GM12878 (cell line): ENCODE data around the gene SKIC8. TPM values are rescaled to one million over a fixed set of nuclear protein-coding genes. Genes with fewer than 3 reads are reported as not detected.
A peak's percentile ranks its signal among the peaks of the same experiment; 100 is the strongest.

Experiments
- ATAC-seq: fragments of 200-7000 bp; cut with Tn5 transposase; 3 replicates; pipeline ENCODE4 v1.9.1; 2020; ENCODE audit warnings: mild to moderate bottlenecking, moderate library complexity
- BruUV-seq: library from RNA; stranded (reverse); fragments of 400-500 nt; replicated peaks from 2 replicates; lab custom pipeline; 2021; lab: Mats Ljungman, UMichigan
- CTCF ChIA-PET: fragments of 300-600 bp; sonication (Branson Sonifier 250); formaldehyde crosslinking; extraction: SDS; loops from one replicate; lab custom pipeline; 2021; ENCODE audit warnings: inconsistent platforms; lab: Yijun Ruan, JAX
- POLR2A ChIA-PET: fragments of 350-600 bp; formaldehyde crosslinking; extraction: SDS; loops from one replicate; lab custom pipeline; 2021; ENCODE audit warnings: inconsistent platforms; lab: Charles Lee
- RAD21 ChIA-PET: fragments of 300-600 bp; sonication (Branson Sonifier 250); formaldehyde crosslinking; loops from one replicate; lab custom pipeline; 2023; ENCODE audit warnings: antibody characterized with exemption; ENCODE audit not compliant: unreplicated experiment; lab: Charles Lee
- SMC1A ChIA-PET: fragments of 300-600 bp; sonication (Branson Sonifier 250); formaldehyde crosslinking; loops from one replicate; lab custom pipeline; 2023; ENCODE audit not compliant: unreplicated experiment, uncharacterized antibody; lab: Charles Lee
- DNase-seq: peaks from one replicate; pipeline ENCODE4 v3.0.0-alpha.2; 2011; ENCODE audit warnings: low read depth, low spot score
- FAIRE-seq: peaks from 3 replicates; lab custom pipeline; 2011; peaks lifted over from hg19 to GRCh38; lab: Jason Lieb, UNC
- H2AFZ ChIP-seq: 2 replicates; pipeline ENCODE4 v1.6.0; 2011; ENCODE audit warnings: low read depth, low read length, control low read depth; ENCODE audit not compliant: control insufficient read depth
- H3K27ac ChIP-seq: 2 replicates; pipeline ENCODE4 v1.5.1; 2011; ENCODE audit warnings: control low read depth; ENCODE audit not compliant: control insufficient read depth, insufficient read depth
- H3K27me3 ChIP-seq, 2 experiments: replicated peaks in 1 of 2; 2 replicates each; pipeline versions ENCODE4 v1.6.0 to v1.6.1; 2011; ENCODE audit warnings: low read length in 1 of 2; ENCODE audit not compliant: control insufficient read depth in 2 of 2, insufficient read depth in 2 of 2
- H3K36me3 ChIP-seq, 2 experiments: 2 replicates each; pipeline ENCODE4 v1.5.1; 2011; ENCODE audit warnings: low read length in 1 of 2; ENCODE audit not compliant: control insufficient read depth in 2 of 2, insufficient read depth in 2 of 2
- H3K4me1 ChIP-seq: 2 replicates; pipeline ENCODE4 v1.6.1; 2011; ENCODE audit warnings: mild to moderate bottlenecking, low read length, moderate library complexity, mixed read lengths; ENCODE audit not compliant: control insufficient read depth, insufficient read depth
- H3K4me2 ChIP-seq: 2 replicates; pipeline ENCODE4 v1.6.0; 2011; ENCODE audit warnings: control low read depth; ENCODE audit not compliant: control insufficient read depth, insufficient read depth
- H3K4me3 ChIP-seq: fragments of 200-600 bp; sonication (generic); 2 replicates; pipeline ENCODE4 v1.5.1; 2016
- H3K79me2 ChIP-seq: 2 replicates; pipeline ENCODE4 v1.6.0; 2011; ENCODE audit warnings: low read length; ENCODE audit not compliant: control insufficient read depth, insufficient read depth
- H3K9ac ChIP-seq: 2 replicates; pipeline ENCODE4 v1.8.0; 2011; ENCODE audit warnings: low read length, control low read depth, mixed read lengths; ENCODE audit not compliant: control insufficient read depth, insufficient read depth
- H3K9me3 ChIP-seq: replicated peaks from 3 replicates; pipeline ENCODE4 v1.5.1; 2011; ENCODE audit warnings: mild to moderate bottlenecking, low read length; ENCODE audit not compliant: control insufficient read depth, insufficient read depth
- H4K20me1 ChIP-seq: 2 replicates; pipeline ENCODE4 v1.6.0; 2011; ENCODE audit not compliant: control insufficient read depth, insufficient read depth
- BHLHE40 ChIP-seq, 2 experiments: fragments of 450-650 bp in 1 of 2; IDR thresholded peaks; 2 replicates each; pipeline ENCODE4 v1.6.1; 2011 to 2017; ENCODE audit warnings: low read depth in 2 of 2, borderline replicate concordance in 1 of 2, improper control_type of control experiment in 1 of 2, low read length in 1 of 2, mild to moderate bottlenecking in 1 of 2
- CTCF ChIP-seq, 3 experiments: IDR thresholded peaks in 2 of 3; conservative IDR thresholded peaks in 1 of 3; 2 replicates each; pipeline ENCODE4 v1.5.1; 2011; ENCODE audit warnings: low read depth in 3 of 3, low read length in 3 of 3, mild to moderate bottlenecking in 3 of 3, control low read depth in 2 of 3, moderate library complexity in 2 of 3, inconsistent platforms in 1 of 3, mixed read lengths in 1 of 3; ENCODE audit not compliant: control insufficient read depth in 2 of 3, insufficient read depth in 1 of 3; ENCODE audit errors: extremely low read depth in 1 of 3
- EED ChIP-seq: sonication (generic); IDR thresholded peaks from 2 replicates; pipeline ENCODE4 v1.6.1; 2016; ENCODE audit warnings: antibody characterized with exemption, low read depth
- IKZF1 ChIP-seq: fragments of 450-650 bp; conservative IDR thresholded peaks from 2 replicates; pipeline ENCODE4 v1.6.1; 2017; ENCODE audit warnings: antibody characterized with exemption, mild to moderate bottlenecking
- RAD21 ChIP-seq: IDR thresholded peaks from 2 replicates; pipeline ENCODE4 v1.6.1; 2011; ENCODE audit warnings: mild to moderate bottlenecking, low read depth, low read length, moderate library complexity; ENCODE audit not compliant: insufficient read depth
- RUNX3 ChIP-seq: IDR thresholded peaks from 2 replicates; pipeline ENCODE4 v1.6.1; 2012; ENCODE audit warnings: low read length, inconsistent platforms
- SMAD1 ChIP-seq: fragments of 450-650 bp; IDR thresholded peaks from 2 replicates; pipeline ENCODE4 v1.6.1; 2018; ENCODE audit warnings: mild to moderate bottlenecking, low read depth; ENCODE audit not compliant: partially characterized antibody
- SMARCA5 ChIP-seq: fragments of 450-650 bp; IDR thresholded peaks from 2 replicates; pipeline ENCODE4 v1.6.1; 2017; ENCODE audit warnings: mild to moderate bottlenecking
- SMC3 ChIP-seq: IDR thresholded peaks from 2 replicates; pipeline ENCODE4 v1.6.1; 2011; ENCODE audit warnings: low read length, improper control_type of control experiment, borderline replicate concordance
- SREBF2 ChIP-seq: IDR thresholded peaks from 2 replicates; pipeline ENCODE4 v1.6.1; 2012; ENCODE audit warnings: mild to moderate bottlenecking, low read length
- YY1 ChIP-seq: IDR thresholded peaks from 2 replicates; pipeline ENCODE4 v1.6.1; 2011; ENCODE audit warnings: low read depth, mild to moderate bottlenecking, low read length
- WGBS: methylation state at CpG from one replicate; pipeline ENCODE4 v1.1.6; 2016; ENCODE audit warnings: low lambda C conversion rate; ENCODE audit not compliant: insufficient replicate concordance, insufficient coverage; ENCODE audit errors: missing lambda C conversion rate; 5-methylcytosine and 5-hydroxymethylcytosine counted together
- in situ Hi-C: fragments of 300-500 bp; cut with MboI; formaldehyde crosslinking; loops from 9 replicates; pipeline ENCODE4 v1.14.3; 2018; ENCODE audit warnings: mixed read lengths
- intact Hi-C: fragments of 100-400 bp; cut with micrococcal nuclease; formaldehyde crosslinking; loops from one replicate; pipeline ENCODE4 v1.14.2; 2022; ENCODE audit not compliant: unreplicated experiment
- polyA plus RNA-seq, 11 experiments: library from polyadenylated mRNA; depleted of rRNA in 4 of 11; unstranded in 6 of 11; stranded (reverse) in 5 of 11; fragments of >200 nt; fragmentation: Nextera tagmentation in 4 of 11; fragmentation: Illumina TruSeq in 1 of 11; extraction: Ambion mirVana in 4 of 11; extraction: Trizol in 1 of 11; gene quantifications; 1 replicate in 1 of 11; 2 replicates in 10 of 11; pipeline versions ENCODE4 v1.2.1 to v1.2.3, GENCODE V29; 2011 to 2016; ENCODE audit warnings: inconsistent platforms in 2 of 11, missing spikeins in 2 of 11, low read depth in 1 of 11
- total RNA-seq, 4 experiments: library from RNA; depleted of rRNA in 3 of 4; stranded (reverse); fragments of >200 nt in 3 of 4; fragmentation: Illumina TruSeq in 1 of 4; extraction: Trizol in 1 of 4; gene quantifications; 2 replicates each; pipeline versions ENCODE4 v1.2.1 to v1.2.3, GENCODE V29; 2013 to 2021

The SKIC8 gene
- total and polyA plus RNA-seq, 10 of the 15 experiments (the other 5 are each of a cell fraction or from before 2014, with no cell fraction given) = 57.0 to 288 (median 128) TPM

- SMC1A ChIA-PET = interaction anchor here (0.7 to 2.2 kb wide), 6 partner anchors 9 to 396 kb away, joined by 3 to 12 read pairs (median 4); partner anchors contain the start of gene SKIC8
- CTCF ChIA-PET = interaction anchor here (0.6 to 13.8 kb wide), 9 partner anchors 10 to 428 kb away, joined by 3 to 175 read pairs (median 4); no protein-coding TSS in a partner anchor
- Histone ChIP-seq H3K4me2 (no peak overlapping the region), H3K4me1 (no peaks in the 10 kb centered on the region; the same call in 1 of the 2 replicates), H2AFZ (no peak overlapping the region), H3K9me3 (no peaks in the 10 kb centered on the region), H3K27me3 (no peaks in the 10 kb centered on the region), H3K4me3 (no peak overlapping the region), H3K9ac (no peak overlapping the region), H3K36me3 (no peaks in the 10 kb centered on the region), H4K20me1 (no peaks in the 10 kb centered on the region), H3K27ac (no peak overlapping the region), H3K79me2 (no peaks in the 10 kb centered on the region)
- ATAC-seq (no peak), FAIRE-seq (no peak), DNase-seq (no peak)
- no TSS peak for BruUV-seq
- RAD21 ChIA-PET = interaction anchor here (0.8 to 1.8 kb wide), 2 partner anchors 99 to 112 kb away, joined by 3 to 7 read pairs; no protein-coding TSS in a partner anchor
- no peak for TF ChIP-seq SMAD1
- POLR2A ChIA-PET = interaction anchor here (1.8 kb wide), 1 partner anchor 10 kb away, joined by 8 read pairs; no protein-coding TSS in a partner anchor
- in situ Hi-C loops = loop anchor here (10.0 kb wide), 1 partner anchor 104 kb away; no protein-coding TSS in a partner anchor
- WGBS = 29% methylated on average over 3 of the region's 3 CpGs
- intact Hi-C loops = no loop called here
Measured at GRCh38 chr15:78311292-78311691, 11.9 kb upstream of the SKIC8 start.

- 0 out of 2 replicates have a peak, but pooled peaks have one; percentile 16 for TF ChIP-seq IKZF1
- no peak for TF ChIP-seq SREBF2
- peak; percentile 85 for TF ChIP-seq RAD21
- peak; percentile 28; the same call in 1 of the 2 replicates for TF ChIP-seq EED
- TF ChIP-seq SMARCA5 = 0 out of 2 replicates have a peak, but pooled peaks have one; percentile 33
- peak; percentile 69 for TF ChIP-seq SMC3
- peak; percentile 74 to 95 (median 90) for TF ChIP-seq CTCF (IDR thresholded peaks at IDR 0.05 in 2 of 3, conservative IDR thresholded peaks at IDR 0.05 in 1 of 3; ENCODE audit: control insufficient read depth in 2 of 3, extremely low read depth in 1 of 3, insufficient read depth in 1 of 3, low read depth in 3 of 3, low read length in 3 of 3)
- TF ChIP-seq BHLHE40 (IDR thresholded peaks at IDR 0.05; ENCODE audit: borderline replicate concordance in 1 of 2, low read depth in 2 of 2, low read length in 1 of 2) = no peak
- peak; percentile 36; the same call in 1 of the 2 replicates for TF ChIP-seq YY1
- peak; percentile 35 for TF ChIP-seq RUNX3
- no TSS peak for BruUV-seq
- Histone ChIP-seq H3K27me3 (no peaks in the 10 kb centered on the region), H3K9me3 (no peaks in the 10 kb centered on the region; the same call in 2 of the 3 replicates), H3K36me3 (no peaks in the 10 kb centered on the region), H3K4me2 (no peak overlapping the region), H4K20me1 (no peaks in the 10 kb centered on the region), H3K4me1 (no peaks in the 10 kb centered on the region), H3K9ac (no peak overlapping the region), H3K79me2 (no peaks in the 10 kb centered on the region), H3K4me3 (no peak overlapping the region), H2AFZ (no peak overlapping the region), H3K27ac (no peak overlapping the region)
- peak; percentile 93 for FAIRE-seq
- POLR2A ChIA-PET = interaction anchor here (0.6 kb wide), 1 partner anchor 158 kb away, joined by 3 read pairs; no protein-coding TSS in a partner anchor
- no peak for DNase-seq
- in situ Hi-C loops = loop anchor here (5.0 kb wide), 1 partner anchor 124 kb away; no protein-coding TSS in a partner anchor
- CTCF ChIA-PET = interaction anchor here (0.6 to 13.8 kb wide), 18 partner anchors 9 to 432 kb away, joined by 3 to 175 read pairs (median 4); partner anchors contain the start of genes HYKK and SKIC8
- 10% methylated on average over 9 of the region's 9 CpGs for WGBS
- intact Hi-C loops = loop anchor here (1.0 to 5.0 kb wide), 3 partner anchors 115 to 399 kb away; no protein-coding TSS in a partner anchor
- SMC1A ChIA-PET = interaction anchor here (0.8 to 4.3 kb wide), 6 partner anchors 9 to 114 kb away, joined by 3 to 31 read pairs (median 4); partner anchors contain the start of gene SKIC8
- ATAC-seq = peak; percentile 96
- RAD21 ChIA-PET = interaction anchor here (0.6 to 3.3 kb wide), 5 partner anchors 43 to 115 kb away, joined by 3 to 11 read pairs (median 7); no protein-coding TSS in a partner anchor
Measured at GRCh38 chr15:78308422-78309032, 9.1 kb upstream of the SKIC8 start.
